Upper lobe of left lung (tissue), 6 donors: ENCODE data around the gene SUPT3H. TPM values are rescaled to one million over a fixed set of nuclear protein-coding genes. Genes with fewer than 3 reads are reported as not detected.

Experiments used
- ATAC-seq, 2 donors: fragments of 200-7000 bp; cut with Tn5 transposase; one replicate each; pipeline ENCODE4 v1.9.1; 2022; ENCODE audit warnings: mild to moderate bottlenecking in 2 of 2, moderate library complexity in 2 of 2; ENCODE audit not compliant: low FRiP score in 2 of 2
- DNase-seq, 2 donors: peaks; one replicate each; pipeline ENCODE4 v3.0.0-alpha.2; 2019 to 2020
- H3K27ac ChIP-seq, 4 donors: fragments of 200-600 bp; sonication (generic); one replicate each; pipeline ENCODE4 v1.5.1; 2016 to 2019
- H3K27me3 ChIP-seq, 4 donors: fragments of 200-600 bp; sonication (generic); one replicate each; pipeline ENCODE4 v1.5.1; 2017 to 2019
- H3K36me3 ChIP-seq, 4 donors: fragments of 200-600 bp; sonication (generic); one replicate each; pipeline ENCODE4 v1.5.1; 2016 to 2019
- H3K4me1 ChIP-seq, 4 donors: fragments of 200-600 bp; sonication (generic); one replicate each; pipeline ENCODE4 v1.5.1; 2018 to 2019
- H3K4me3 ChIP-seq, 4 donors: fragments of 200-600 bp; sonication (generic); one replicate each; pipeline ENCODE4 v1.5.1; 2017 to 2019; ENCODE audit warnings: mild to moderate bottlenecking in 2 of 4, moderate library complexity in 1 of 4
- H3K9me3 ChIP-seq, 4 donors: fragments of 200-600 bp; sonication (generic); one replicate each; pipeline ENCODE4 v1.5.1; 2018 to 2019
- EP300 ChIP-seq, 4 donors: sonication (generic); formaldehyde crosslinking; IDR thresholded peaks; one replicate each; pipeline ENCODE4 v1.5.1; 2017; ENCODE audit warnings: antibody characterized with exemption in 4 of 4, control low read depth in 2 of 4
- POLR2A ChIP-seq, 4 donors: fragments of 450-650 bp; IDR thresholded peaks; one replicate each; pipeline ENCODE4 v1.5.1; 2016 to 2017; ENCODE audit warnings: antibody characterized with exemption in 4 of 4, mild to moderate bottlenecking in 2 of 4
- POLR2AphosphoS5 ChIP-seq, 2 donors: sonication (generic); formaldehyde crosslinking; IDR thresholded peaks; one replicate each; pipeline ENCODE4 v1.5.1; 2017; ENCODE audit warnings: antibody characterized with exemption in 2 of 2
- WGBS, 2 donors: methylation state at CpG; one replicate each; pipeline ENCODE4 v1.1.5; 2017 to 2018; 5-methylcytosine and 5-hydroxymethylcytosine counted together
- total RNA-seq, 6 donors: library from RNA; depleted of rRNA in 4 of 6; stranded (reverse); fragments of >200 nt in 4 of 6; gene quantifications; one replicate each; pipeline versions ENCODE4 v1.1.0 to v1.2.1, GENCODE V29; 2016 to 2021
- TF ChIP-seq, protein P1 (sequence below), 6 experiments: fragments of 450-650 bp in 4 of 6; fragments of 200-600 bp in 2 of 6; sonication (generic) in 2 of 6; IDR thresholded peaks; one replicate each; pipeline ENCODE4 v1.5.1; 2016 to 2019; ENCODE audit warnings: antibody characterized with exemption in 6 of 6
- donor health status: DM: no; HTN: no; CAD: no; lungs with moderate emphysema.
- donor health status: DM: no; HTN: yes; CAD: no; lungs with severe emphysema.

Gene SUPT3H
- total RNA-seq, 6 donors from 2014 or later = 6.4 to 45.1 (median 8.9) TPM

DNA sequence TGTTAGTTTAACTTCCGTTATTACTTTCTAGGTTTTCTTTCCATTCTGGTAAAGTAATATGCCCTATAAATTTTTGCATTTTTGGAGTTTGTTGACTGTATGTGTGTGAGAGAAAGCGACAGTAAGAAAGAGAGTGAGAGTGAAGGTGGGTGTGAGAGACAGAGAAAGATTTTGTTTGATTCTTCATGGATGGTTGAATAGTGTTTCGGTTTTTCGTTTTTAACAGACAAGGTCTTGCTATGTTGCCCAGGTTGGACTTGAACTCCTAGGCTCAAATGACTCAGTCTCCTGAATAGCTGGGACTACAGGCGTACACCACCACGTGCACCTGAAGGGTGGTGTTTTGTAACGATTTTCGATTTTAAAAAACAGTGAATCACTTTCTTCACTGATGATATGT, 378.7 kb downstream of the SUPT3H start:
- Histone ChIP-seq H3K9me3 (no peaks in the 10 kb centered on the region), H3K27me3 (no peaks in the 10 kb centered on the region), H3K4me3 (no peak overlapping the region), H3K4me1 (no peaks in the 10 kb centered on the region), H3K36me3 (no peaks in the 10 kb centered on the region), H3K27ac (no peak overlapping the region)
- 94 to 96% methylated on average over 8 of the region's 8 CpGs for WGBS, 2 donors
- TF ChIP-seq POLR2A (IDR thresholded peaks at IDR 0.05) = no peak
- TF ChIP-seq, protein P1, sequence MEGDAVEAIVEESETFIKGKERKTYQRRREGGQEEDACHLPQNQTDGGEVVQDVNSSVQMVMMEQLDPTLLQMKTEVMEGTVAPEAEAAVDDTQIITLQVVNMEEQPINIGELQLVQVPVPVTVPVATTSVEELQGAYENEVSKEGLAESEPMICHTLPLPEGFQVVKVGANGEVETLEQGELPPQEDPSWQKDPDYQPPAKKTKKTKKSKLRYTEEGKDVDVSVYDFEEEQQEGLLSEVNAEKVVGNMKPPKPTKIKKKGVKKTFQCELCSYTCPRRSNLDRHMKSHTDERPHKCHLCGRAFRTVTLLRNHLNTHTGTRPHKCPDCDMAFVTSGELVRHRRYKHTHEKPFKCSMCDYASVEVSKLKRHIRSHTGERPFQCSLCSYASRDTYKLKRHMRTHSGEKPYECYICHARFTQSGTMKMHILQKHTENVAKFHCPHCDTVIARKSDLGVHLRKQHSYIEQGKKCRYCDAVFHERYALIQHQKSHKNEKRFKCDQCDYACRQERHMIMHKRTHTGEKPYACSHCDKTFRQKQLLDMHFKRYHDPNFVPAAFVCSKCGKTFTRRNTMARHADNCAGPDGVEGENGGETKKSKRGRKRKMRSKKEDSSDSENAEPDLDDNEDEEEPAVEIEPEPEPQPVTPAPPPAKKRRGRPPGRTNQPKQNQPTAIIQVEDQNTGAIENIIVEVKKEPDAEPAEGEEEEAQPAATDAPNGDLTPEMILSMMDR (IDR thresholded peaks at IDR 0.05) = no peak
- no peak for TF ChIP-seq EP300 (IDR thresholded peaks at IDR 0.05)
- no peak for TF ChIP-seq POLR2AphosphoS5 (IDR thresholded peaks at IDR 0.05)
- ATAC-seq = no peak
- no peak for DNase-seq

DNA sequence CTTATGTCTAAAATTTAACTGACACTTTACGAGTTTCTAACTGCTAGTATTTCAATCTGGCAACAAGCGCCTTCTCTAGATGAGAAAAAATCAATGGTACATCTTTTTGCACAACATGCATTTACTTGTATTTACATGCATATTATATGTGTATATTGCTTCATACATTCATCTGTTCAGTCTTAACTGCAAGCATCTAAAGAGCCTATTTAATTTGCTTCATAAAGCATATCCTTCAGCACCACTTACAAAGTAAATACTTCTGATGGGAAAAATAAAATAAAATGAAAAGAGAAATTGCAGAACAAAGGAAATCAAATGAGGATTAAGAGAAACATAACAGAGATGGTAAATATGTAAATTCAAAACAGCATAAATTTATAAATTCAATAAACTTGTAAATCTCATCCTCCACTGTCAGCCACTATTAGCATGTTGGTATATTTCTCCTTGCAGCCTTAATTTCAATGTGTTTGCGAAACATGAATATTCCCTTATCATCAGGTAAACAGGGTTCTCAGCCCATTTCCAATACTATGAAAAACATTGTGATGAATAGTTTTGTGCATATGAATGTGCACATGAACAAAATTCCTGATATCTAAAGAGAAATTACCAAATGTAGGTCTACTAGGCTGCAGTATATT, 382.1 kb downstream of the SUPT3H start:
- Histone ChIP-seq H3K27ac (no peak overlapping the region), H3K36me3 (no peaks in the 10 kb centered on the region), H3K4me3 (no peak overlapping the region), H3K4me1 (no peaks in the 10 kb centered on the region), H3K27me3 (no peaks in the 10 kb centered on the region), H3K9me3 (no peaks in the 10 kb centered on the region)
- TF ChIP-seq POLR2A (IDR thresholded peaks at IDR 0.05) (no peak), EP300 (IDR thresholded peaks at IDR 0.05) (no peak), POLR2AphosphoS5 (IDR thresholded peaks at IDR 0.05) (no peak)
- TF ChIP-seq, protein P1 (IDR thresholded peaks at IDR 0.05) = no peak
- ATAC-seq (no peak), DNase-seq (no peak)
- 95 to 96% methylated on average over 3 of the region's 3 CpGs for WGBS, 2 donors

DNA sequence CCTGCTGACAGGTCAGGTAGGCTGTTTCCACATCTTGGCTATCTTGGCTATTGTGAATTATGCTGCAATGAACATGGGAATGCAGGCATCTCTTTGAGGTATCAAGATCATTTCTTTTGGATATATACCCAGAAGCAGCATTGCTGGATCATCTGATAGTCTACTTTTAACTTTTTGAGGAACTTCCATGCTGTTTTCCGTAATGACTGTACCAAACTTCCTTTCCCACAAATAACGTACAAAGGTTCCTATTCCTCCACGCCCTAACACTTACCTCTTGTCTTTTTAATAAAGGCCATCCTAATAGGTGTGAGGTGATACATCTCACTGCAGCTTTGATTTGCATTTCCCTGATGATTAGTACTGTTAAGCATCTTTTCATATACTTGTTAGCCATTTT, 388.3 kb downstream of the SUPT3H start:
- 79 to 80% methylated on average over 3 of the region's 3 CpGs for WGBS, 2 donors
- Histone ChIP-seq H3K4me1 (no peaks in the 10 kb centered on the region), H3K4me3 (no peak overlapping the region), H3K27me3 (no peaks in the 10 kb centered on the region), H3K27ac (no peak overlapping the region), H3K36me3 (no peaks in the 10 kb centered on the region), H3K9me3 (no peaks in the 10 kb centered on the region)
- TF ChIP-seq EP300 (IDR thresholded peaks at IDR 0.05) (no peak), POLR2A (IDR thresholded peaks at IDR 0.05) (no peak), POLR2AphosphoS5 (IDR thresholded peaks at IDR 0.05) (no peak)
- TF ChIP-seq, protein P1 (IDR thresholded peaks at IDR 0.05) = no peak
- ATAC-seq = no peak
- DNase-seq = no peak

DNA sequence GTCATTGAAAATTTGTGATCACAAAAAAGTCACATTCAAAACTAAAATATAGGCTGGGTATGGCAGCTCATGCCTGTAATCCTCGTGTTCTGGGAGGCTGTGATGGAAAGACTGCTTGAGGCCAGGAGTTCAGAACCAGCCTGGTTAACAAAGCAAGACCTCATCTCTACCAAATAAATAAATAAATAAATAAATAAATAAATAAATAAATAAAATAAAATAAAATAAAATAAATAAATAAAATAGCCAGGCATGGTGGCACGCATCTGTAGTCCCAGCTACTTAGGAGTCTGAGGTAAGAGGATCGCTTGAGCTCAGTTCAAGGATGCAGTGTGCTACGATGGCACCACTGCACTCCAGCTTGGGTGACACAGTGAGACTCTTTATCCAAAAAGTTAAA, 392.7 kb downstream of the SUPT3H start:
- no peaks in the 10 kb centered on the region for H3K4me1 ChIP-seq
- TF ChIP-seq POLR2A (IDR thresholded peaks at IDR 0.05) (no peak), EP300 (IDR thresholded peaks at IDR 0.05) (no peak), POLR2AphosphoS5 (IDR thresholded peaks at IDR 0.05) (no peak)
- TF ChIP-seq, protein P1 (IDR thresholded peaks at IDR 0.05) = no peak
- WGBS, 2 donors = 94 to 96% methylated on average over 4 of the region's 4 CpGs
- H3K27ac ChIP-seq = no peak overlapping the region
- no peaks in the 10 kb centered on the region for H3K36me3 ChIP-seq
- no peak for ATAC-seq
- no peak overlapping the region for H3K4me3 ChIP-seq
- DNase-seq = no peak
- H3K27me3 ChIP-seq = no peaks in the 10 kb centered on the region
- no peaks in the 10 kb centered on the region for H3K9me3 ChIP-seq
